ENCODE measurements around the gene TMEM94. TPM values are rescaled to one million over a fixed set of nuclear protein-coding genes. Genes with fewer than 3 reads are reported as not detected.

TMEM94 gene
- total and polyA plus RNA-seq, 2 of the 13 experiments (the other 11 are each of a cell fraction or from before 2014, with no cell fraction given): 32.6 to 134 TPM

- 0 out of 2 replicates have a peak, but pooled peaks have one; percentile 20 for TF ChIP-seq ZNF776 (CRISPR knock-in tag; IDR thresholded peaks at IDR 0.05)
- peak; percentile 66 for TF ChIP-seq SKI (IDR thresholded peaks at IDR 0.05; ENCODE audit: partially characterized antibody)
- peak; percentile 45; the same call in 1 of the 2 replicates for TF ChIP-seq AHDC1 (CRISPR knock-in tag; IDR thresholded peaks at IDR 0.05; ENCODE audit: borderline replicate concordance)
- TF ChIP-seq ATF1 (CRISPR knock-in tag; IDR thresholded peaks at IDR 0.05): no peak
- no peak for TF ChIP-seq CEBPZ (IDR thresholded peaks at IDR 0.05; ENCODE audit: low read length)
- peak; percentile 85 for TF ChIP-seq ZNF414 (CRISPR knock-in tag; IDR thresholded peaks at IDR 0.05)
- peak; percentile 83 for TF ChIP-seq ZBTB34 (CRISPR knock-in tag; IDR thresholded peaks at IDR 0.05)
- peak; percentile 41; the same call in 1 of the 2 replicates for TF ChIP-seq ZNF143 (CRISPR knock-in tag; IDR thresholded peaks at IDR 0.05)
- peak; percentile 79; the same call in 1 of the 2 replicates for TF ChIP-seq KDM2A (CRISPR knock-in tag; IDR thresholded peaks at IDR 0.05; ENCODE audit: borderline replicate concordance, low read depth)
- no peak for TF ChIP-seq ZNF253 (CRISPR knock-in tag; IDR thresholded peaks at IDR 0.05; ENCODE audit: borderline replicate concordance)
- peak; percentile 94 for TF ChIP-seq ERF (CRISPR knock-in tag; IDR thresholded peaks at IDR 0.05)
- TF ChIP-seq RAD51 (IDR thresholded peaks at IDR 0.05; ENCODE audit: borderline replicate concordance): no peak
- TF ChIP-seq MEIS2 (CRISPR knock-in tag; IDR thresholded peaks at IDR 0.05): peak; percentile 89
- peak; percentile 41; the same call in 1 of the 2 replicates for TF ChIP-seq YEATS4 (CRISPR knock-in tag; IDR thresholded peaks at IDR 0.05; ENCODE audit: borderline replicate concordance)
- TF ChIP-seq CENPT (CRISPR knock-in tag; IDR thresholded peaks at IDR 0.05; ENCODE audit: low read depth): no peak
- TF ChIP-seq CBX1 (IDR thresholded peaks at IDR 0.05; ENCODE audit: low read depth): peak; percentile 83
- TF ChIP-seq RFX5 (IDR thresholded peaks at IDR 0.05; ENCODE audit: low read depth, low read length): no peak
- peak; percentile 9; the same call in 1 of the 2 replicates for TF ChIP-seq ZNF550 (CRISPR knock-in tag; IDR thresholded peaks at IDR 0.05; ENCODE audit: borderline replicate concordance)
Measured at GRCh38 chr17:75511610-75512575, 55.5 kb downstream of the TMEM94 start (continued).

Measured in HepG2 (cell line).